Putamen (tissue), 1 donor: ENCODE measurements around the gene SUMO3.

Experiments
- DNase-seq: peaks from one replicate; pipeline ENCODE4 v3.0.0-alpha.2; 2016; ENCODE audit warnings: low spot score

Gene SUMO3

GRCh38 chr21:44778499-44778911, 39.4 kb downstream of the SUMO3 start:
- DNase-seq: no peak

GRCh38 chr21:44778094-44778493, 39.8 kb downstream of the SUMO3 start:
- no peak for DNase-seq

GRCh38 chr21:44774972-44775371, 42.9 kb downstream of the SUMO3 start:
- DNase-seq: no peak

- no peak for DNase-seq
These were observed 44.5 kb downstream of the SUMO3 start for GRCh38 chr21:44773291-44773932.

- DNase-seq: no peak
These were observed 45.9 kb downstream of the SUMO3 start for GRCh38 chr21:44771896-44772525.

- DNase-seq: no peak
These were observed 49.7 kb downstream of the SUMO3 start for GRCh38 chr21:44767834-44768831.

- no peak for DNase-seq
These were observed 51.0 kb downstream of the SUMO3 start for GRCh38 chr21:44766818-44767354.

- no peak for DNase-seq
These were observed 51.6 kb downstream of the SUMO3 start for GRCh38 chr21:44766014-44766817.

- no peak for DNase-seq
These were observed 52.4 kb downstream of the SUMO3 start for GRCh38 chr21:44765231-44766013.

GRCh38 chr21:44764319-44765230, 53.3 kb downstream of the SUMO3 start:
- DNase-seq: no peak

GRCh38 chr21:44763451-44764318, 54.2 kb downstream of the SUMO3 start:
- DNase-seq: no peak

- DNase-seq: no peak
These were observed 54.8 kb downstream of the SUMO3 start for GRCh38 chr21:44763050-44763378.

GRCh38 chr21:44762221-44763049, 55.4 kb downstream of the SUMO3 start:
- DNase-seq: no peak

GRCh38 chr21:44761747-44762208, 56.1 kb downstream of the SUMO3 start:
- DNase-seq: no peak

GRCh38 chr21:44761011-44761729, 56.7 kb downstream of the SUMO3 start:
- no peak for DNase-seq

- DNase-seq: no peak
These were observed 57.5 kb downstream of the SUMO3 start for GRCh38 chr21:44760376-44760775.

GRCh38 chr21:44759628-44760285, 58.1 kb downstream of the SUMO3 start:
- DNase-seq: no peak
